GM12878 (cell line): ENCODE measurements around the gene PRKRA. TPM values are rescaled to one million over a fixed set of nuclear protein-coding genes. Genes with fewer than 3 reads are reported as not detected.

Experiments
- BHLHE40 ChIP-seq, 2 experiments: fragments of 450-650 bp in 1 of 2; IDR thresholded peaks; 2 replicates each; pipeline ENCODE4 v1.6.1; 2011 to 2017; ENCODE audit warnings: low read depth in 2 of 2, borderline replicate concordance in 1 of 2, improper control_type of control experiment in 1 of 2, low read length in 1 of 2, mild to moderate bottlenecking in 1 of 2
- CBX5 ChIP-seq: sonication (generic); IDR thresholded peaks from 2 replicates; pipeline ENCODE4 v1.6.1; 2016; ENCODE audit warnings: low read depth, moderate library complexity, mild to moderate bottlenecking, inconsistent platforms
- CUX1 ChIP-seq: IDR thresholded peaks from 2 replicates; pipeline ENCODE4 v1.6.1; 2012; ENCODE audit warnings: improper control_type of control experiment, low read depth, low read length; ENCODE audit not compliant: insufficient replicate concordance
- EED ChIP-seq: sonication (generic); IDR thresholded peaks from 2 replicates; pipeline ENCODE4 v1.6.1; 2016; ENCODE audit warnings: antibody characterized with exemption, low read depth
- ETV6 ChIP-seq, 2 experiments: fragments of 450-650 bp in 1 of 2; IDR thresholded peaks in 1 of 2; conservative IDR thresholded peaks in 1 of 2; 2 replicates each; pipeline ENCODE4 v1.6.1; 2014; ENCODE audit warnings: antibody characterized with exemption in 1 of 2, borderline replicate concordance in 1 of 2, low read depth in 1 of 2, mild to moderate bottlenecking in 1 of 2, moderate library complexity in 1 of 2
- FOXK2 ChIP-seq: fragments of 450-650 bp; IDR thresholded peaks from 2 replicates; pipeline ENCODE4 v1.6.1; 2017; ENCODE audit warnings: mild to moderate bottlenecking, moderate library complexity
- JUNB ChIP-seq: IDR thresholded peaks from 2 replicates; pipeline ENCODE4 v1.6.1; 2016; ENCODE audit warnings: antibody characterized with exemption, mild to moderate bottlenecking
- JUND ChIP-seq: IDR thresholded peaks from 2 replicates; pipeline ENCODE4 v1.6.1; 2012; ENCODE audit warnings: low read depth, mild to moderate bottlenecking, low read length, improper control_type of control experiment, moderate library complexity
- LARP7 ChIP-seq: fragments of 450-650 bp; IDR thresholded peaks from 2 replicates; pipeline ENCODE4 v1.6.1; 2017; ENCODE audit warnings: mild to moderate bottlenecking
- NBN ChIP-seq: fragments of 450-650 bp; IDR thresholded peaks from 2 replicates; pipeline ENCODE4 v1.6.1; 2016
- NFXL1 ChIP-seq: fragments of 450-650 bp; IDR thresholded peaks from 2 replicates; pipeline ENCODE4 v1.6.1; 2017; ENCODE audit warnings: antibody characterized with exemption, mild to moderate bottlenecking, borderline replicate concordance
- NKRF ChIP-seq: fragments of 450-650 bp; conservative IDR thresholded peaks from 2 replicates; pipeline ENCODE4 v1.6.1; 2017; ENCODE audit warnings: mild to moderate bottlenecking, moderate library complexity
- POU2F2 ChIP-seq: IDR thresholded peaks from 3 replicates; pipeline ENCODE4 v1.6.1; 2011; ENCODE audit warnings: low read depth, mild to moderate bottlenecking, low read length, borderline replicate concordance
- SIN3A ChIP-seq: IDR thresholded peaks from 2 replicates; pipeline ENCODE4 v1.6.1; 2012; ENCODE audit warnings: low read depth, low read length, improper control_type of control experiment
- SUZ12 ChIP-seq: fragments of 200-600 bp; sonication (generic); IDR thresholded peaks from one replicate; pipeline ENCODE4 v1.6.1; 2018; ENCODE audit warnings: antibody characterized with exemption, mild to moderate bottlenecking; ENCODE audit not compliant: unreplicated experiment
- ZBED1 ChIP-seq: IDR thresholded peaks from 2 replicates; pipeline ENCODE4 v1.6.1; 2016; ENCODE audit warnings: borderline replicate concordance
- ZNF217 ChIP-seq: fragments of 450-650 bp; IDR thresholded peaks from 2 replicates; pipeline ENCODE4 v1.6.1; 2017; ENCODE audit warnings: antibody characterized with exemption, mild to moderate bottlenecking
- ZNF687 ChIP-seq: fragments of 450-650 bp; IDR thresholded peaks from 2 replicates; pipeline ENCODE4 v1.6.1; 2017; ENCODE audit warnings: mild to moderate bottlenecking, moderate library complexity
- polyA plus RNA-seq, 11 experiments: library from polyadenylated mRNA; depleted of rRNA in 4 of 11; unstranded in 6 of 11; stranded (reverse) in 5 of 11; fragments of >200 nt; fragmentation: Nextera tagmentation in 4 of 11; fragmentation: Illumina TruSeq in 1 of 11; extraction: Ambion mirVana in 4 of 11; extraction: Trizol in 1 of 11; gene quantifications; 1 replicate in 1 of 11; 2 replicates in 10 of 11; pipeline versions ENCODE4 v1.2.1 to v1.2.3, GENCODE V29; 2011 to 2016; ENCODE audit warnings: inconsistent platforms in 2 of 11, missing spikeins in 2 of 11, low read depth in 1 of 11
- total RNA-seq, 4 experiments: library from RNA; depleted of rRNA in 3 of 4; stranded (reverse); fragments of >200 nt in 3 of 4; fragmentation: Illumina TruSeq in 1 of 4; extraction: Trizol in 1 of 4; gene quantifications; 2 replicates each; pipeline versions ENCODE4 v1.2.1 to v1.2.3, GENCODE V29; 2013 to 2021

Gene PRKRA
- total and polyA plus RNA-seq, 10 of the 15 experiments (the other 5 are each of a cell fraction or from before 2014, with no cell fraction given): 19.1 to 75.6 (median 51.7) TPM

GRCh38 chr2:178450774-178451525 lies at the start of gene PRKRA, which contains the start of gene PJVK (continued):
- TF ChIP-seq ETV6 (conservative IDR thresholded peaks at IDR 0.05 in 1 of 2, IDR thresholded peaks at IDR 0.05 in 1 of 2; ENCODE audit: borderline replicate concordance in 1 of 2, low read depth in 1 of 2) (no peak), POU2F2 (peak; percentile 40; the same call in 1 of the 3 replicates), CUX1 (no peak), ZNF687 (peak; percentile 74; the same call in 1 of the 2 replicates), EED (peak; percentile 46; the same call in 1 of the 2 replicates), JUND (0 out of 2 replicates have a peak, but pooled peaks have one; percentile 4), SIN3A (peak; percentile 66; the same call in 1 of the 2 replicates), ZBED1 (no peak), LARP7 (peak; percentile 97), NKRF (peak; percentile 88), BHLHE40 (IDR thresholded peaks at IDR 0.05; ENCODE audit: borderline replicate concordance in 1 of 2, low read depth in 2 of 2, low read length in 1 of 2) (peak; percentile 54 to 92; a peak in 3 of 4 replicates), SUZ12 (no peak), JUNB (no peak), ZNF217 (peak; percentile 70; the same call in 1 of the 2 replicates), NBN (peak; percentile 25; the same call in 1 of the 2 replicates), FOXK2 (no peak), NFXL1 (no peak), CBX5 (no peak; the same call in 1 of the 2 replicates)
